Adrenal gland (tissue), 5 donors: ENCODE results near the gene NR3C1.

Experiments used
- POLR2A ChIP-seq, 2 donors: fragments of 450-650 bp; IDR thresholded peaks; one replicate each; pipeline ENCODE4 v1.6.1; 2017; ENCODE audit warnings: antibody characterized with exemption in 2 of 2, mild to moderate bottlenecking in 2 of 2, moderate library complexity in 1 of 2
- TF ChIP-seq, protein P1 (sequence below), 6 experiments: fragments of 450-650 bp in 4 of 6; fragments of 200-600 bp in 2 of 6; sonication (generic) in 1 of 6; IDR thresholded peaks; 1 replicate in 5 of 6; 2 replicates in 1 of 6; pipeline versions ENCODE4 v1.5.1 to v1.8.0; 2016 to 2021; ENCODE audit warnings: antibody characterized with exemption in 6 of 6, mild to moderate bottlenecking in 2 of 6, moderate library complexity in 1 of 6
- donor health status: DM: no; HTN: no; CAD: no.

- TF ChIP-seq, protein P1, sequence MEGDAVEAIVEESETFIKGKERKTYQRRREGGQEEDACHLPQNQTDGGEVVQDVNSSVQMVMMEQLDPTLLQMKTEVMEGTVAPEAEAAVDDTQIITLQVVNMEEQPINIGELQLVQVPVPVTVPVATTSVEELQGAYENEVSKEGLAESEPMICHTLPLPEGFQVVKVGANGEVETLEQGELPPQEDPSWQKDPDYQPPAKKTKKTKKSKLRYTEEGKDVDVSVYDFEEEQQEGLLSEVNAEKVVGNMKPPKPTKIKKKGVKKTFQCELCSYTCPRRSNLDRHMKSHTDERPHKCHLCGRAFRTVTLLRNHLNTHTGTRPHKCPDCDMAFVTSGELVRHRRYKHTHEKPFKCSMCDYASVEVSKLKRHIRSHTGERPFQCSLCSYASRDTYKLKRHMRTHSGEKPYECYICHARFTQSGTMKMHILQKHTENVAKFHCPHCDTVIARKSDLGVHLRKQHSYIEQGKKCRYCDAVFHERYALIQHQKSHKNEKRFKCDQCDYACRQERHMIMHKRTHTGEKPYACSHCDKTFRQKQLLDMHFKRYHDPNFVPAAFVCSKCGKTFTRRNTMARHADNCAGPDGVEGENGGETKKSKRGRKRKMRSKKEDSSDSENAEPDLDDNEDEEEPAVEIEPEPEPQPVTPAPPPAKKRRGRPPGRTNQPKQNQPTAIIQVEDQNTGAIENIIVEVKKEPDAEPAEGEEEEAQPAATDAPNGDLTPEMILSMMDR (IDR thresholded peaks at IDR 0.05): no peak
- TF ChIP-seq POLR2A (IDR thresholded peaks at IDR 0.05): no peak
Measured at GRCh38 chr5:143314659-143315058, 88.8 kb downstream of the NR3C1 start.
